NCI-H2029 (cell line): ENCODE results near the gene ZNF609.

ENCODE experiments used
- DNase-seq: peaks from one replicate; lab custom pipeline; 2025; lab: John Stamatoyannopoulos, UW

Gene ZNF609

DNA sequence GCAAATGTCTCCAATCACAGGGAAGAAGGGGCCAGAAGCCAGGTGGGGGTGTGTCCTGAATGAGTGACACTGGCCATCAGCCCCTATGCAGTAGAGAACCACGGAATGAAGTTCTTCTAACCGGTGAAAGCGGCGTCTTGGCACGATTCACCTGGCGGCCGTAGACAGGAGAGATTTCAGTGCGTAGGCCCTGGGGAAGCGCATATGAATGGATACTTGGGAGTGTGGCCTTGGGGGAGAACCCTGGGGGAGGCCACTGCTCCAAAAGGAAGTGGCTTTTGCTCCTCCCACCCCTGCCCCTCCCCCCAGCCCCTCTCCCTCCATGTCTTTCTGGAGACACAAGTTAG lies 271.4 kb downstream of the ZNF609 start:
- no peak for DNase-seq

DNA sequence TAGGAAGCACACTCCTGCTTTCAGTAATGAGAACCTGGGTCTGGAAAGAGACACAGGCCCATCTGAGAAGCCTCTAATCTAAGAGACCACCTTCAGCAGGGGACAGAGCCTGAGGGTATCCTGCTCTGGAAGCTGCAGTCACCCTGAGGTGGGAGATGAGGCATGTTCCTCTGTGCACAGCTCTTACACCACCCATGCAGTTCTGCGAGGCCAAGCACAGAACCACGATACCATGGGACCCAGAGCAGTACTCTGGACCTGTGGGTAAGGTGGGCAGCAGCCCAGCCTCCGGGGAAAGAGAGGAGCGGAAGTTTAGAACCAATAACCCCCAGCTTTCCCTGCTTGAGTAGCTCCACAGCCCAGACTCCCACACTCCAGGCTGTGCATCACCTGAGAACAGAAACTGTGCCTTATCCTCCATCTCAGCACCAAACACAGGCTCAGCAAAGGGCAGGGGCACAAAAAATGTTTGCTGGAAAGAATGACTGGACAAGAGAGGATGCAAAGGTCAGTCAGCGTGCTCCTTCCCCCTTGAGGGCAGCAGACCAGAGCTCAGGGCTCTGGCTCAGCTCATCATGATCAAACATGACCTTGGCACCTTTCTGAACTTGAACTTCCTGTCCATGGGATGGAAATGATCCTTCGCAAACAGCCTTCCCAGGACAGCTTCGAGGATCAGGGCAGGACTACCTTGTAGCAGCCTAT lies 271.9 kb downstream of the ZNF609 start:
- no peak for DNase-seq
